Stomach (tissue), 9 donors: ENCODE results near the gene TRDN. TPM values are rescaled to one million over a fixed set of nuclear protein-coding genes. Genes with fewer than 3 reads are reported as not detected.

ENCODE experiments used
- DNase-seq, 2 donors: peaks; one replicate each; pipeline versions ENCODE4 v3.0.0 to v3.0.0-alpha.2; 2013 to 2019
- H3K27ac ChIP-seq, 5 donors: fragments of 200-600 bp in 4 of 5; sonication (generic) in 4 of 5; one replicate each; pipeline ENCODE4 v1.5.1; 2013 to 2019; ENCODE audit warnings: mild to moderate bottlenecking in 1 of 5, moderate library complexity in 1 of 5
- H3K27me3 ChIP-seq, 3 donors: fragments of 200-600 bp; sonication (generic); one replicate each; pipeline ENCODE4 v1.5.1; 2017 to 2019; ENCODE audit warnings: mixed run types in 1 of 3
- H3K36me3 ChIP-seq, 4 donors: fragments of 200-600 bp; sonication (generic); 1 replicate in 3 of 4; 2 replicates in 1 of 4; pipeline ENCODE4 v1.5.1; 2016 to 2019
- H3K4me1 ChIP-seq, 4 donors: fragments of 200-600 bp; sonication (generic); one replicate each; pipeline ENCODE4 v1.5.1; 2016 to 2019
- H3K4me3 ChIP-seq, 4 donors: fragments of 200-600 bp; sonication (generic) in 3 of 4; one replicate each; pipeline ENCODE4 v1.5.1; 2016 to 2019; ENCODE audit warnings: mild to moderate bottlenecking in 1 of 4
- H3K9me3 ChIP-seq, 4 donors: fragments of 200-600 bp; sonication (generic); one replicate each; pipeline ENCODE4 v1.5.1; 2016 to 2019
- CTCF ChIP-seq, 7 experiments: fragments of 450-650 bp in 4 of 7; fragments of 200-600 bp in 3 of 7; sonication (generic) in 3 of 7; IDR thresholded peaks; one replicate each; pipeline ENCODE4 v1.5.1; 2016 to 2019; ENCODE audit warnings: antibody characterized with exemption in 7 of 7, control low read depth in 2 of 7, mild to moderate bottlenecking in 1 of 7
- EP300 ChIP-seq: sonication (generic); formaldehyde crosslinking; IDR thresholded peaks from one replicate; pipeline ENCODE4 v1.6.1; 2017; ENCODE audit warnings: antibody characterized with exemption
- POLR2A ChIP-seq, 4 donors: fragments of 450-650 bp; IDR thresholded peaks; one replicate each; pipeline ENCODE4 v1.6.1; 2016; ENCODE audit warnings: antibody characterized with exemption in 4 of 4, control low read depth in 2 of 4, mild to moderate bottlenecking in 1 of 4, moderate library complexity in 1 of 4
- POLR2AphosphoS5 ChIP-seq, 3 donors: sonication (generic); formaldehyde crosslinking; IDR thresholded peaks; one replicate each; pipeline ENCODE4 v1.6.1; 2016; ENCODE audit warnings: antibody characterized with exemption in 3 of 3
- WGBS, 5 donors: extraction: QIAGEN DNeasy Blood & Tissue Kit in 3 of 5; methylation state at CpG; one replicate each; pipeline versions ENCODE4 v1.1.5 to v1.1.7; 2013 to 2018; 5-methylcytosine and 5-hydroxymethylcytosine counted together
- intact Hi-C: fragments of 100-400 bp; cut with DNase I; formaldehyde crosslinking; loops from one replicate; pipeline ENCODE4 v1.15.1; 2023; ENCODE audit warnings: low total_unique reads
- polyA plus RNA-seq, 3 donors: library from polyadenylated mRNA; stranded (reverse); fragments of 200-250 nt; gene quantifications; one replicate each; pipeline ENCODE4 v1.2.3, GENCODE V29; 2013
- total RNA-seq, 5 donors: library from RNA; depleted of rRNA; stranded (reverse); fragments of >200 nt; gene quantifications; one replicate each; pipeline versions ENCODE4 v1.1.0 to v1.2.3, GENCODE V29; 2014 to 2016
- donor health status: healthy with polysubstance abuse.
- donor health status: Bipolar disorder and iron deficiency.
- donor health status: healthy.

The TRDN gene
- total and polyA plus RNA-seq, 8 donors: 0.18 to 2.4 TPM; not detected in 6

DNA sequence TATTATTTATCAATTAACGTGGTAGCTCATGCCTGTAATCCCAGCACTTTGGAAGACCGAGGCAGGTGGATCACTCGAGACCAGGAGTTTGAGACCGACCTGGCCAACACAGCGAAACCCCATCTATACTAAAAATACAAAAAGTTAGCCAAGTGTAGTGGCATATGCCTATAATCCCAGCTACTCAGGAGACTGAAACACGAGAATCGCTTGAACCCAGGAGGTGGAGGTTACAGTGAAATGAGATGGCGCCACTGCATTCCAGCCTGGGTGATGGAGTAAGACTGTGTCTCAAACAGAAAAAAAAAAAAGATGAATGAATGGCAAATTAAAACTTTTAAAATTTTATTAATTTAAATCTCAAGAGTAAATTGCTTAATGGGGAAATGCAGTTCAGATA, 341.1 kb downstream of the TRDN start:
- WGBS, 5 donors: 90 to 95% (median 94%) methylated on average over 8 of the region's 8 CpGs

DNA sequence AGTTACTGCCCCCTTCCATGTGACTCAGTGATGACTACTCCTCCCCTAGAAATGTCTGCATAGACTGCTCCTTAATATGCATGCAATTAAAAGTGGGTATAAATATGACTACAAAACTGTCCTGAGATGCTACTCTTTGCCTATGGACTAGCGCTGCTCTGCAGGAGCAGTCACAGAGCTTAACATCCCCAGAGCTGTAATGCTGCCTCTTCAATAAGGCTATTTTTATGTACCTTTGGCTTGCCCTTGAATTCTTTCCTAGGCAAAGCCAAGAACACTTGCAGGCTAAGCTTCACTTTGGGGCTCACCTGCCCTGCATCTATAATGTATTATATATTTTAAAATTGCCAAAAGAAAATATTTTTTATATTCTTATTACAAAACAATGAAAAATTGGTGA, 341.6 kb downstream of the TRDN start:
- intact Hi-C loops: no loop called here
- no peak overlapping the region for H3K27ac ChIP-seq
- H3K36me3 ChIP-seq: no peaks in the 10 kb centered on the region
- 91 to 100% (median 100%) methylated on average over 1 of the region's 1 CpG for WGBS, 5 donors
- no peaks in the 10 kb centered on the region for H3K4me1 ChIP-seq
- no peak for DNase-seq
- H3K4me3 ChIP-seq: no peak overlapping the region
- TF ChIP-seq POLR2AphosphoS5 (IDR thresholded peaks at IDR 0.05): no peak
- no peak for TF ChIP-seq POLR2A (IDR thresholded peaks at IDR 0.05)
- no peak for TF ChIP-seq CTCF (IDR thresholded peaks at IDR 0.05)
- no peak for TF ChIP-seq EP300
- H3K27me3 ChIP-seq: no peaks in the 10 kb centered on the region
- H3K9me3 ChIP-seq: no peaks in the 10 kb centered on the region

More for the DNA sequence above, 341.1 kb downstream of the TRDN start:
- Histone ChIP-seq H3K4me1 (no peaks in the 10 kb centered on the region), H3K9me3 (no peaks in the 10 kb centered on the region), H3K27me3 (no peaks in the 10 kb centered on the region), H3K4me3 (no peak overlapping the region), H3K36me3 (no peaks in the 10 kb centered on the region), H3K27ac (no peak overlapping the region)
- no peak for TF ChIP-seq POLR2A (IDR thresholded peaks at IDR 0.05)
- no peak for TF ChIP-seq CTCF (IDR thresholded peaks at IDR 0.05)
- no peak for TF ChIP-seq EP300
- no peak for TF ChIP-seq POLR2AphosphoS5 (IDR thresholded peaks at IDR 0.05)
- intact Hi-C loops: no loop called here
- no peak for DNase-seq

- no peak for TF ChIP-seq CTCF (IDR thresholded peaks at IDR 0.05)
- TF ChIP-seq POLR2A (IDR thresholded peaks at IDR 0.05): no peak
- TF ChIP-seq POLR2AphosphoS5 (IDR thresholded peaks at IDR 0.05): no peak
- no peak for TF ChIP-seq EP300
- no peak for DNase-seq
- Histone ChIP-seq H3K36me3 (no peaks in the 10 kb centered on the region), H3K4me3 (no peak overlapping the region), H3K27me3 (no peaks in the 10 kb centered on the region), H3K27ac (no peak overlapping the region), H3K9me3 (no peaks in the 10 kb centered on the region), H3K4me1 (no peaks in the 10 kb centered on the region)
- 38 to 87% (median 66%) methylated on average over 1 of the region's 1 CpG for WGBS, 5 donors
- intact Hi-C loops: no loop called here
Observed at GRCh38 chr6:123288649-123289048, 348.1 kb downstream of the TRDN start.

- no peak for DNase-seq
- H3K36me3 ChIP-seq: no peaks in the 10 kb centered on the region
- TF ChIP-seq POLR2AphosphoS5 (IDR thresholded peaks at IDR 0.05): no peak
- TF ChIP-seq EP300: no peak
- TF ChIP-seq POLR2A (IDR thresholded peaks at IDR 0.05): no peak
- no peak for TF ChIP-seq CTCF (IDR thresholded peaks at IDR 0.05)
- H3K4me1 ChIP-seq: no peaks in the 10 kb centered on the region
- H3K27ac ChIP-seq: no peak overlapping the region
- no peaks in the 10 kb centered on the region for H3K27me3 ChIP-seq
- intact Hi-C loops: no loop called here
- no peak overlapping the region for H3K4me3 ChIP-seq
- no peaks in the 10 kb centered on the region for H3K9me3 ChIP-seq
- 37 to 55% (median 51%) methylated on average over 3 of the region's 3 CpGs for WGBS, 5 donors
Observed at GRCh38 chr6:123276546-123276980, 360.2 kb downstream of the TRDN start.
